ENCODE results near the gene TNRC6C. TPM values are rescaled to one million over a fixed set of nuclear protein-coding genes. Genes with fewer than 3 reads are reported as not detected.
A peak's percentile ranks its signal among the peaks of the same experiment; 100 is the strongest.

Gene TNRC6C
- total and polyA plus RNA-seq, 2 of the 13 experiments (the other 11 are each of a cell fraction or from before 2014, with no cell fraction given): 0.66 to 4.9 TPM

- Histone ChIP-seq H4K20me1 (ENCODE audit: insufficient read depth, low read length) (no peaks in the 10 kb centered on the region; the same call in 1 of the 2 replicates), H3K79me2 (ENCODE audit: insufficient read depth, low read length) (peaks cover 16% of the 10 kb centered on the region), H3K36me3 (replicated peaks in 1 of 2; ENCODE audit: control insufficient read depth in 1 of 2, insufficient read depth in 2 of 2, low read length in 2 of 2) (no peaks in the 10 kb centered on the region), H3K27me3 (ENCODE audit: control insufficient read depth in 1 of 2, insufficient read depth in 2 of 2, low read length in 2 of 2) (no peaks in the 10 kb centered on the region), H3K9ac (ENCODE audit: insufficient read depth, low read depth, low read length) (no peak overlapping the region), H3K4me3 (replicated peaks in 1 of 3; ENCODE audit: insufficient read depth in 1 of 3, low read depth in 2 of 3, low read length in 3 of 3) (no peak overlapping the region), H3K4me2 (ENCODE audit: low read depth, low read length) (no peak overlapping the region), H3K4me1 (ENCODE audit: insufficient read depth, low read length) (no peaks in the 10 kb centered on the region), H3K9me3 (ENCODE audit: low read length) (no peaks in the 10 kb centered on the region), H2AFZ (ENCODE audit: low read length) (no peak overlapping the region), H3K27ac (ENCODE audit: extremely low read length, insufficient read depth, low read length) (no peak overlapping the region)
- DNase-seq (ENCODE audit: low spot score) (no peak), ATAC-seq (no peak), FAIRE-seq (no peak)
- intact Hi-C loops (cut with micrococcal nuclease; ENCODE audit: unreplicated experiment): no loop called here
- ChIA-PET POLR2A (interaction anchor here (1.6 kb wide), 1 partner anchor 16 kb away, joined by 7 read pairs; the partner anchor contains the start of gene TNRC6C), CTCF (ENCODE audit: low intra/inter-chr PET ratio, low total read pairs) (no interaction called here)
- in situ Hi-C loops (cut with HindIII; ENCODE audit: extremely low pct_ligation_motif_present, low pct_unique_long_range_greater_than_20kb): no loop called here
- no TSS peak for BruUV-seq (replicated peaks)
- TF ChIP-seq CAMTA2 (CRISPR knock-in tag; IDR thresholded peaks at IDR 0.05; ENCODE audit: borderline replicate concordance) (no peak), HNRNPK (IDR thresholded peaks at IDR 0.05; ENCODE audit: low read depth, low read length, poor library complexity, severe bottlenecking) (peak; percentile 94), PCBP1 (IDR thresholded peaks at IDR 0.05; ENCODE audit: borderline replicate concordance, low read depth, low read length) (0 out of 2 replicates have a peak, but pooled peaks have one; percentile 42)
- 96% methylated on average over 2 of the region's 2 CpGs for WGBS (ENCODE audit: low lambda C conversion rate)
Measured at GRCh38 chr17:77973953-77974352, 15.4 kb downstream of the TNRC6C start.

GRCh38 chr17:77974396-77974795, 15.9 kb downstream of the TNRC6C start:
- H4K20me1 ChIP-seq (ENCODE audit: insufficient read depth, low read length): no peaks in the 10 kb centered on the region; the same call in 1 of the 2 replicates
- BruUV-seq (replicated peaks): no TSS peak
- intact Hi-C loops (cut with micrococcal nuclease; ENCODE audit: unreplicated experiment): no loop called here
- ChIA-PET POLR2A (interaction anchor here (1.6 kb wide), 1 partner anchor 16 kb away, joined by 7 read pairs; the partner anchor contains the start of gene TNRC6C), CTCF (ENCODE audit: low intra/inter-chr PET ratio, low total read pairs) (no interaction called here)
- no peaks in the 10 kb centered on the region for H3K36me3 ChIP-seq (replicated peaks in 1 of 2; ENCODE audit: control insufficient read depth in 1 of 2, insufficient read depth in 2 of 2, low read length in 2 of 2)
- H3K27me3 ChIP-seq (ENCODE audit: control insufficient read depth in 1 of 2, insufficient read depth in 2 of 2, low read length in 2 of 2): no peaks in the 10 kb centered on the region
- DNase-seq (ENCODE audit: low spot score) (no peak), ATAC-seq (no peak), FAIRE-seq (no peak)
- no peak overlapping the region for H3K9ac ChIP-seq (ENCODE audit: insufficient read depth, low read depth, low read length)
- H3K4me2 ChIP-seq (ENCODE audit: low read depth, low read length): no peak overlapping the region
- H3K79me2 ChIP-seq (ENCODE audit: insufficient read depth, low read length): peaks cover 16% of the 10 kb centered on the region
- no peaks in the 10 kb centered on the region for H3K4me1 ChIP-seq (ENCODE audit: insufficient read depth, low read length)
- in situ Hi-C loops (cut with HindIII; ENCODE audit: extremely low pct_ligation_motif_present, low pct_unique_long_range_greater_than_20kb): no loop called here
- H3K27ac ChIP-seq (ENCODE audit: extremely low read length, insufficient read depth, low read length): no peak overlapping the region
- WGBS (ENCODE audit: low lambda C conversion rate): 84% methylated on average over 4 of the region's 4 CpGs
- no peak overlapping the region for H2AFZ ChIP-seq (ENCODE audit: low read length)
- no peak overlapping the region for H3K4me3 ChIP-seq (replicated peaks in 1 of 3; ENCODE audit: insufficient read depth in 1 of 3, low read depth in 2 of 3, low read length in 3 of 3)
- H3K9me3 ChIP-seq (ENCODE audit: low read length): no peaks in the 10 kb centered on the region
- TF ChIP-seq ZNF121 (CRISPR knock-in tag; IDR thresholded peaks at IDR 0.05): peak; percentile 39; the same call in 1 of the 2 replicates
- no peak for TF ChIP-seq RORA (CRISPR knock-in tag; IDR thresholded peaks at IDR 0.05)
